B cell (primary cell): ENCODE results near the gene HOXB9. TPM values are rescaled to one million over a fixed set of nuclear protein-coding genes. Genes with fewer than 3 reads are reported as not detected.

Experiments used
- ATAC-seq: fragments of 200-7000 bp; cut with Tn5 transposase; one replicate; pipeline ENCODE4 v1.10.0; 2021; ENCODE audit warnings: low read depth, mild to moderate bottlenecking, moderate number of reproducible peaks, moderate library complexity
- CTCF ChIA-PET: fragments of 350-600 bp; sonication (Branson Sonifier 250); formaldehyde crosslinking; loops from one replicate; lab custom pipeline; 2021; ENCODE audit warnings: antibody characterized with exemption, inconsistent platforms; lab: Charles Lee
- POLR2A ChIA-PET: fragments of 350-600 bp; sonication (Branson Sonifier 250); formaldehyde crosslinking; loops from one replicate; lab custom pipeline; 2021; ENCODE audit warnings: antibody characterized with exemption; lab: Charles Lee
- DNase-seq: peaks from one replicate; pipeline ENCODE4 v3.0.0; 2013
- H2AFZ ChIP-seq: 2 replicates; pipeline ENCODE4 v1.6.1; 2012; ENCODE audit warnings: mild to moderate bottlenecking, low read depth, low read length; ENCODE audit not compliant: insufficient read depth, poor library complexity, severe bottlenecking
- H3K27ac ChIP-seq, 2 donors: 1 replicate in 1 of 2; 2 replicates in 1 of 2; pipeline ENCODE4 v1.5.1; 2012 to 2013; ENCODE audit warnings: low read length in 2 of 2, mild to moderate bottlenecking in 2 of 2, moderate library complexity in 1 of 2
- H3K27me3 ChIP-seq, 4 experiments: fragments of 200-600 bp in 1 of 4; sonication (generic) in 1 of 4; replicated peaks in 1 of 4; 1 replicate in 2 of 4; 2 replicates in 2 of 4; pipeline versions ENCODE4 v1.6.1 to v1.7.0; 2013 to 2016; ENCODE audit warnings: low read length in 3 of 4, mild to moderate bottlenecking in 2 of 4, mixed read lengths in 1 of 4, moderate library complexity in 1 of 4; ENCODE audit not compliant: insufficient read depth in 4 of 4, control insufficient read depth in 3 of 4; ENCODE audit errors: control extremely low read depth in 1 of 4
- H3K36me3 ChIP-seq, 2 experiments: replicated peaks in 1 of 2; 1 replicate in 1 of 2; 2 replicates in 1 of 2; pipeline versions ENCODE4 v1.6.1 to v1.7.1; 2013; ENCODE audit warnings: low read length in 1 of 2; ENCODE audit not compliant: insufficient read depth in 2 of 2, control insufficient read depth in 1 of 2; ENCODE audit errors: control extremely low read depth in 1 of 2, extremely low read depth in 1 of 2
- H3K4me1 ChIP-seq, 2 donors: fragments of 200-600 bp in 1 of 2; sonication (generic) in 1 of 2; 1 replicate in 1 of 2; 2 replicates in 1 of 2; pipeline versions ENCODE4 v1.5.1 to v1.6.1; 2013 to 2017; ENCODE audit warnings: low read length in 2 of 2; ENCODE audit not compliant: control insufficient read depth in 2 of 2, insufficient read depth in 2 of 2
- H3K4me2 ChIP-seq: replicated peaks from 2 replicates; pipeline ENCODE3; 2012; ENCODE audit warnings: mild to moderate bottlenecking, low read depth, low read length; ENCODE audit not compliant: poor library complexity, severe bottlenecking
- H3K4me3 ChIP-seq, 5 experiments: fragments of 200-600 bp in 1 of 5; sonication (generic) in 1 of 5; 1 replicate in 3 of 5; 2 replicates in 2 of 5; pipeline versions ENCODE4 v1.5.1 to v1.7.0; 2011 to 2016; ENCODE audit warnings: low read length in 4 of 5, mild to moderate bottlenecking in 4 of 5, low read depth in 2 of 5, control low read depth in 1 of 5, moderate library complexity in 1 of 5; ENCODE audit not compliant: insufficient read depth in 1 of 5; ENCODE audit errors: control extremely low read depth in 1 of 5, extremely low read depth in 1 of 5
- H3K79me2 ChIP-seq: fragments of 200-600 bp; sonication (generic); one replicate; pipeline ENCODE4 v1.6.0; 2016; ENCODE audit warnings: low read length; ENCODE audit not compliant: control insufficient read depth, insufficient read depth
- H3K9ac ChIP-seq: fragments of 200-600 bp; sonication (generic); 2 replicates; pipeline ENCODE4 v1.6.1; 2017; ENCODE audit warnings: mild to moderate bottlenecking, low read length, moderate library complexity
- H3K9me3 ChIP-seq, 3 donors: one replicate each; pipeline versions ENCODE4 v1.6.1 to v1.7.1; 2013; ENCODE audit warnings: low read length in 2 of 3; ENCODE audit not compliant: control insufficient read depth in 2 of 3, insufficient read depth in 1 of 3; ENCODE audit errors: control extremely low read depth in 1 of 3
- H4K20me1 ChIP-seq: 2 replicates; pipeline ENCODE4 v1.6.0; 2012; ENCODE audit warnings: mild to moderate bottlenecking, low read length; ENCODE audit not compliant: insufficient read depth, control insufficient read depth, poor library complexity, severe bottlenecking
- H3K27ac Mint-ChIP-seq: one replicate; pipeline ENCODE4 v1.8.0; 2021; ENCODE audit warnings: mixed read lengths
- H3K27me3 Mint-ChIP-seq: one replicate; pipeline ENCODE4 v1.8.0; 2021; ENCODE audit warnings: mixed read lengths
- H3K4me1 Mint-ChIP-seq: one replicate; pipeline ENCODE4 v1.8.0; 2021; ENCODE audit warnings: mixed read lengths
- H3K4me3 Mint-ChIP-seq: one replicate; pipeline ENCODE4 v1.8.0; 2021; ENCODE audit warnings: mixed read lengths
- H3K9me3 Mint-ChIP-seq: one replicate; pipeline ENCODE4 v1.8.0; 2022; ENCODE audit warnings: mixed read lengths; ENCODE audit not compliant: insufficient read depth
- CTCF ChIP-seq: fragments of 200-600 bp; IDR thresholded peaks from one replicate; pipeline ENCODE4 v1.8.0; 2022; ENCODE audit warnings: antibody characterized with exemption, mild to moderate bottlenecking
- EZH2 ChIP-seq: IDR thresholded peaks from 2 replicates; pipeline ENCODE4 v1.6.1; 2012; ENCODE audit warnings: borderline replicate concordance, low read depth, mild to moderate bottlenecking, moderate library complexity, low read length; ENCODE audit not compliant: insufficient read depth, poor library complexity, severe bottlenecking
- WGBS: methylation state at CpG from one replicate; pipeline ENCODE4 v1.1.5; 2013; ENCODE audit warnings: missing lambda C conversion rate; ENCODE audit not compliant: insufficient coverage; 5-methylcytosine and 5-hydroxymethylcytosine counted together
- intact Hi-C: fragments of 100-400 bp; cut with micrococcal nuclease; formaldehyde crosslinking; loops from one replicate; pipeline ENCODE4 v1.10.0; 2022
- polyA plus RNA-seq: library from polyadenylated mRNA; depleted of rRNA; stranded (reverse); fragments of >200 nt; gene quantifications from 2 replicates; pipeline ENCODE4 v1.2.3, GENCODE V29; 2012
- total RNA-seq, 2 donors: library from RNA; stranded (reverse); fragments of 120-200 nt in 1 of 2; gene quantifications; 1 replicate in 1 of 2; 2 replicates in 1 of 2; pipeline versions ENCODE4 v1.2.3 to v1.2.4, GENCODE V29; 2013 to 2022

The HOXB9 gene
- total and polyA plus RNA-seq, 2 donors (not counting 1 experiment from before 2014, with no cell fraction given), result 0.07 TPM; not detected in 1

GRCh38 chr17:48628649-48629410 is 2.7 kb upstream of the HOXB9 start:
- no peak overlapping the region for H3K27ac ChIP-seq
- intact Hi-C loops, result no loop called here

More at GRCh38 chr17:48628649-48629410, 2.7 kb upstream of the HOXB9 start:
- DNase-seq (no peak), ATAC-seq (no peak)
- Histone ChIP-seq H3K27me3 (peaks cover 0 to 96% (median 68%) of the 10 kb centered on the region in 4 experiments), H3K9me3 (peaks cover 0 to 12% (median 0%) of the 10 kb centered on the region in 3 donors), H4K20me1 (no peaks in the 10 kb centered on the region), H3K4me3 (no peak overlapping the region), H3K4me2 (no peak overlapping the region), H3K9ac (no peak overlapping the region), H3K4me1 (peaks cover 29 to 35% of the 10 kb centered on the region in 2 donors), H2AFZ (no peak overlapping the region), H3K79me2 (no peaks in the 10 kb centered on the region), H3K36me3 (no peaks in the 10 kb centered on the region)
- CTCF ChIA-PET, result interaction anchor here (0.8 to 1.2 kb wide), 6 partner anchors 9 to 366 kb away, joined by 3 to 5 read pairs (median 4); no protein-coding TSS in a partner anchor
- Mint-ChIP-seq H3K4me1 (peaks cover 24% of the 10 kb centered on the region), H3K4me3 (no peak overlapping the region), H3K9me3 (no peaks in the 10 kb centered on the region), H3K27ac (no peak overlapping the region), H3K27me3 (peaks cover 77% of the 10 kb centered on the region)
- POLR2A ChIA-PET, result no interaction called here
- no peak for TF ChIP-seq EZH2
- no peak for TF ChIP-seq CTCF
- 84% methylated on average over 2 of the region's 5 CpGs for WGBS
